ENCODE measurements around the gene HDGFL1.

DNA sequence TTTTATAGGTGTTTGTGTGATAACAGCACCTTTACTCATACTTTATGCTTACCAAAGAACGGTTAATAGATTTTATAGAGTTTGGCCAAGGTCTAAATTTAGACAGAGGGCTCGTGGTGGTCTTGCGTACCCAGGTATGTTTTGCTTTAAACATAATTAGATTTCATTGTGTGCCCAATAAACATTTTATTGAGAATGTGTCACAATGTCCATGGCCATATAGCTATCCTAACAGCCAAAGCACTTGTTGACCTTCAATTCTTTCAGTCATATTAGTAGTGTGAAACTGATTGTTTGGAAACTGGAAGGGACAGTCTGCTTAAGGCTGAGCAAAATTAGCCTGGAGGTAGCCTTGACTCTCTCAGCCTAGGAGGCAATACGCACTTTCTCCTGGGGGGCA, 48.3 kb upstream of the HDGFL1 start:
- TF ChIP-seq POLR2A (IDR thresholded peaks at IDR 0.05) = no peak
- TF ChIP-seq, protein P1, sequence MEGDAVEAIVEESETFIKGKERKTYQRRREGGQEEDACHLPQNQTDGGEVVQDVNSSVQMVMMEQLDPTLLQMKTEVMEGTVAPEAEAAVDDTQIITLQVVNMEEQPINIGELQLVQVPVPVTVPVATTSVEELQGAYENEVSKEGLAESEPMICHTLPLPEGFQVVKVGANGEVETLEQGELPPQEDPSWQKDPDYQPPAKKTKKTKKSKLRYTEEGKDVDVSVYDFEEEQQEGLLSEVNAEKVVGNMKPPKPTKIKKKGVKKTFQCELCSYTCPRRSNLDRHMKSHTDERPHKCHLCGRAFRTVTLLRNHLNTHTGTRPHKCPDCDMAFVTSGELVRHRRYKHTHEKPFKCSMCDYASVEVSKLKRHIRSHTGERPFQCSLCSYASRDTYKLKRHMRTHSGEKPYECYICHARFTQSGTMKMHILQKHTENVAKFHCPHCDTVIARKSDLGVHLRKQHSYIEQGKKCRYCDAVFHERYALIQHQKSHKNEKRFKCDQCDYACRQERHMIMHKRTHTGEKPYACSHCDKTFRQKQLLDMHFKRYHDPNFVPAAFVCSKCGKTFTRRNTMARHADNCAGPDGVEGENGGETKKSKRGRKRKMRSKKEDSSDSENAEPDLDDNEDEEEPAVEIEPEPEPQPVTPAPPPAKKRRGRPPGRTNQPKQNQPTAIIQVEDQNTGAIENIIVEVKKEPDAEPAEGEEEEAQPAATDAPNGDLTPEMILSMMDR (IDR thresholded peaks at IDR 0.05) = no peak
